ENCODE measurements around the gene SEC14L1. TPM values are rescaled to one million over a fixed set of nuclear protein-coding genes. Genes with fewer than 3 reads are reported as not detected.

SEC14L1 gene
- total RNA-seq, 2 donors from 2014 or later: 89.0 to 105 TPM

DNA sequence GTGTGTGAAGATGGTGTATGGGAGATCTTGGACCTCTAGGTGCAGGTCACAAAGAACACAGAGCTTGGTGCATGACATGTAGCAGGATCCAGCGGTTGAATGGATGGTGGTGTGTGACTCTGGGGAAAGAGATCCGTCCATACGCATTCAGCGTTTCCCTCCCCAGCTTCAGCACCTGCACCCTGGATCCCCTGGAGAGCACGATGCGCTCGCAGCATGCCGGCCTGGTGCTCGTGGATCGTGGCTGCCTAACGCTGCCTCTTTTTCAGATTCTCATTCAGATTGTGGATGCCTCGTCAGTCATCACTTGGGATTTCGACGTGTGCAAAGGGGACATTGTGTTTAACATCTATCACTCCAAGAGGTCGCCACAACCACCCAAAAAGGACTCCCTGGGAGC, 70.9 kb downstream of the SEC14L1 start:
- Histone ChIP-seq H3K27ac (no peak overlapping the region), H3K4me1 (ENCODE audit: control insufficient read depth in 1 of 2, low read depth in 2 of 2) (peaks cover 0 to 13% of the 10 kb centered on the region in 2 donors)
- ATAC-seq (ENCODE audit: insufficient number of reproducible peaks, low FRiP score, low read depth): no peak

DNA sequence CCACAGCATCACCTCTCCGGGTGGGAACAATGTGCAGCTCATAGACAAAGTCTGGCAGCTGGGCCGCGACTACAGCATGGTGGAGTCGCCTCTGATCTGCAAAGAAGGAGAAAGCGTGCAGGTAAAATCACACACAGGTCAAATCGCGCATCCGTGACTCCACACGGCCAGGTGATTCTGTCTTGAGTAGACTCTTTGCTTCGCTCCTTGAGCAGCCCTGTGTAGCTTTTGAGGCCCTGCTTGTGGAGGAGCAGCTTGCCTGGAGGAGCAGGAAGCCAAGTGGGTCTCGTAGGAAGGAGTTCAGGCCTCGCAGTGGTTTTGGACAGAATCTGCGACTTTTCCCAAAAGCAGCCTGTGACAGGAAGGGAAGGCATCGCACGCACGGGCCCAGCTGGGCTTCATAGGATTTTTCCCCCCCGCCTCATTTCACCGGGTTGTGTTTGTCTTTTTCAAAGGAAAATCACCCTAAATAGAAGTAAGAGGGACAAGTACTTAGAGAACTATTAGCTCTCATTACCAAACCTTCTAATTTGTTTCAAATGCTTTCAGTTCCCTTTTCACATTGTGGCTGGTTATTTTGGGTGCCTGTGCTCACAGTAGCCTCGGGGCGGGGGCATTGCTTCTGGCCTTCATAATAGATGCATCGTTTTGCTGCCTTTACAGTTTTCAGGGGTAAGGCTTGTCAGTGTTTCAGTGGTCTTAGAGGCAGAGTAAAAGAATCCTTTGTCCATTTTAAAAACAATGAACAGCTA, 71.5 kb downstream of the SEC14L1 start:
- TF ChIP-seq, protein P1, sequence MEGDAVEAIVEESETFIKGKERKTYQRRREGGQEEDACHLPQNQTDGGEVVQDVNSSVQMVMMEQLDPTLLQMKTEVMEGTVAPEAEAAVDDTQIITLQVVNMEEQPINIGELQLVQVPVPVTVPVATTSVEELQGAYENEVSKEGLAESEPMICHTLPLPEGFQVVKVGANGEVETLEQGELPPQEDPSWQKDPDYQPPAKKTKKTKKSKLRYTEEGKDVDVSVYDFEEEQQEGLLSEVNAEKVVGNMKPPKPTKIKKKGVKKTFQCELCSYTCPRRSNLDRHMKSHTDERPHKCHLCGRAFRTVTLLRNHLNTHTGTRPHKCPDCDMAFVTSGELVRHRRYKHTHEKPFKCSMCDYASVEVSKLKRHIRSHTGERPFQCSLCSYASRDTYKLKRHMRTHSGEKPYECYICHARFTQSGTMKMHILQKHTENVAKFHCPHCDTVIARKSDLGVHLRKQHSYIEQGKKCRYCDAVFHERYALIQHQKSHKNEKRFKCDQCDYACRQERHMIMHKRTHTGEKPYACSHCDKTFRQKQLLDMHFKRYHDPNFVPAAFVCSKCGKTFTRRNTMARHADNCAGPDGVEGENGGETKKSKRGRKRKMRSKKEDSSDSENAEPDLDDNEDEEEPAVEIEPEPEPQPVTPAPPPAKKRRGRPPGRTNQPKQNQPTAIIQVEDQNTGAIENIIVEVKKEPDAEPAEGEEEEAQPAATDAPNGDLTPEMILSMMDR (IDR thresholded peaks at IDR 0.05): no peak
- H3K4me3 ChIP-seq: no peak overlapping the region
- no peak overlapping the region for H3K27ac ChIP-seq
- H3K36me3 ChIP-seq: peaks cover 67% of the 10 kb centered on the region
- ATAC-seq (ENCODE audit: insufficient number of reproducible peaks, low FRiP score, low read depth) (no peak), DNase-seq (ENCODE audit: low spot score) (no peak)
- no peaks in the 10 kb centered on the region for H3K9me3 ChIP-seq
- H3K4me1 ChIP-seq (ENCODE audit: control insufficient read depth in 1 of 2, low read depth in 2 of 2): peaks cover 0 to 13% of the 10 kb centered on the region in 2 donors
- no peaks in the 10 kb centered on the region for H3K27me3 ChIP-seq (replicated peaks; ENCODE audit: insufficient read depth)

More for the DNA sequence above, 70.9 kb downstream of the SEC14L1 start:
- TF ChIP-seq, protein P1 (IDR thresholded peaks at IDR 0.05): no peak
- no peak for DNase-seq (ENCODE audit: low spot score)
- Histone ChIP-seq H3K27me3 (replicated peaks; ENCODE audit: insufficient read depth) (no peaks in the 10 kb centered on the region), H3K4me3 (no peak overlapping the region), H3K9me3 (no peaks in the 10 kb centered on the region), H3K36me3 (peaks cover 65% of the 10 kb centered on the region)

DNA sequence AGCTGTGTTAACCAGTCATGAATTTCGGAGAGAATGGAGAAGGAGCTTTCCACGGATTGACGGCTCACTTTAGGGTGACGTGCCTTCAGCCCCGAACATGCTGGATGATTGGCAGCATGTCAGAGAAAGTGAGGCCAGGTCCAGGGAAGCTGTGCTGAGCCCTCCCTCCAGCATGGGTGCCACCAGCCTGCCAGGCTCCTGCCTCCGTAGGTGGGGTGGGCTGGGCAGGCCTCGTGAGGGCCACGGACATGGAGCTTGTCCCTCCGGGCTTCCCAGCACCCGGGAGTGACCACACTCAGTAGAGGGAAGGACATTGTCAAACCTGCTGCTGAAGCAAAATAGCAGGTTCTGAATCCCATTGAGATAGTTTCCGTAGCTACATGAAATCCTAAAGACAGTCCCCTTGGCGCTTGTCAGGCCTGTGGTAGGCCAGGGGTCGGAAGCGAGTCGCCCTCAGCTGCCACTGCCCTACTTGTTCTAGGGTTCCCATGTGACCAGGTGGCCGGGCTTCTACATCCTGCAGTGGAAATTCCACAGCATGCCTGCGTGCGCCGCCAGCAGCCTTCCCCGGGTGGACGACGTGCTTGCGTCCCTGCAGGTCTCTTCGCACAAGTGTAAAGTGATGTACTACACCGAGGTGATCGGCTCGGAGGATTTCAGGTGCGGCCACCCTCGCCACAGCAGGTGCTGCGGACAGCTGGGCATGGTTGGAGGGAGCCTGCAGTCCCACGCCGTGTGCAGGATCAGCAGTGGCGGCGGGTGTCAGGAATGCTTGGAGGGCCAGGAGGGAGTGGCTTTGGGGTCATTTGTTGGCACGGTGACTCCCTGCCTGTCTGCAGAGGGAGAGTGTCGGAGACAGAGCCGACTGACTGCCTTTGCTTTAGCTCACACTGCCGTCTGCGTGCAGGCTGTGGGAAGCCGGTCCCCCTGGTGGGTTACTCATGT, 72.3 kb downstream of the SEC14L1 start:
- ATAC-seq (ENCODE audit: insufficient number of reproducible peaks, low FRiP score, low read depth) (no peak), DNase-seq (ENCODE audit: low spot score) (no peak)
- TF ChIP-seq, protein P1 (IDR thresholded peaks at IDR 0.05): no peak
- H3K4me3 ChIP-seq: no peak overlapping the region
- peaks cover 67% of the 10 kb centered on the region for H3K36me3 ChIP-seq
- H3K27me3 ChIP-seq (replicated peaks; ENCODE audit: insufficient read depth): no peaks in the 10 kb centered on the region
- H3K4me1 ChIP-seq (ENCODE audit: control insufficient read depth in 1 of 2, low read depth in 2 of 2): peaks cover 0 to 11% of the 10 kb centered on the region in 2 donors
- H3K9me3 ChIP-seq: no peaks in the 10 kb centered on the region
- no peak overlapping the region for H3K27ac ChIP-seq

DNA sequence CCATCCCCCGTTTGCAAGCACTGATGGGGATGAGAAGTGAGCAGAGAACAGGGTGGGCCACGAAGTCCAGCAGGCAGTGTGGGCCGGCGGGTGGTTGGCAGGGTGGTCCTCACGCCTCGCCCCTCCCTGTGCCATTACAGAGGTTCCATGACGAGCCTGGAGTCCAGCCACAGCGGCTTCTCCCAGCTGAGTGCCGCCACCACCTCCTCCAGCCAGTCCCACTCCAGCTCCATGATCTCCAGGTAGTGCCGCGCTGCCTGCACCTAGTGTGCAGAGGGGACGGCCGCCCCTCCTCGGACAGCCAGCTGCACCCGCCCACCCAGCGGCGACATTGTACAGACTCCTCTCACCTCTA, 73.0 kb downstream of the SEC14L1 start:
- ATAC-seq (ENCODE audit: insufficient number of reproducible peaks, low FRiP score, low read depth) (no peak), DNase-seq (ENCODE audit: low spot score) (no peak)
- peaks cover 67% of the 10 kb centered on the region for H3K36me3 ChIP-seq
- H3K9me3 ChIP-seq: no peaks in the 10 kb centered on the region
- TF ChIP-seq, protein P1 (IDR thresholded peaks at IDR 0.05): no peak
- H3K27me3 ChIP-seq (replicated peaks; ENCODE audit: insufficient read depth): no peaks in the 10 kb centered on the region
- H3K4me3 ChIP-seq: no peak overlapping the region
- H3K27ac ChIP-seq: no peak overlapping the region
- H3K4me1 ChIP-seq (ENCODE audit: control insufficient read depth in 1 of 2, low read depth in 2 of 2): peaks cover 0 to 5% of the 10 kb centered on the region in 2 donors

DNA sequence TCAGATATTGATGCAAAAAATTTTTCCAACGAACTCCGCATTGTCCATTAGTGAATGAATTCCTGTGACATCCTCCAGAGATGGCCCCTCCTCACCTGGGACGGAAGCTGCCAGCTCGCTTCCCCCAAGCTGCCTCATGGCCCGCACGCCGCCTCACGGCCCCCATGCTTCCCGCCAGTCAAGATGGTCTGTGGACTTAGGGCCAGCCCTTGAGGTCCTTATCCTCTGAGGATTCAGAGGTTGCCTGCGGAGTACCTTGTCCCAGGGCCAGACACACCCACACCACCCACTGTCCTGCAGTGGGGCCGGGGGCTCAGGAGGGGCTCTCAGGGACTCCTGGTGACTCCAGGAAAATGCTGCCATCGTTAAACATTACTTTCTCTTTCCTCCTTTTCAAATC, 73.6 kb downstream of the SEC14L1 start:
- ATAC-seq (ENCODE audit: insufficient number of reproducible peaks, low FRiP score, low read depth) (no peak), DNase-seq (ENCODE audit: low spot score) (no peak)
- no peak overlapping the region for H3K4me3 ChIP-seq
- no peaks in the 10 kb centered on the region for H3K4me1 ChIP-seq (ENCODE audit: control insufficient read depth in 1 of 2, low read depth in 2 of 2)
- TF ChIP-seq, protein P1 (IDR thresholded peaks at IDR 0.05): no peak
- H3K36me3 ChIP-seq: peaks cover 63% of the 10 kb centered on the region
- H3K27me3 ChIP-seq (replicated peaks; ENCODE audit: insufficient read depth): no peaks in the 10 kb centered on the region
- no peaks in the 10 kb centered on the region for H3K9me3 ChIP-seq
- H3K27ac ChIP-seq: no peak overlapping the region
